ENCODE measurements around the gene SF1. TPM values are rescaled to one million over a fixed set of nuclear protein-coding genes. Genes with fewer than 3 reads are reported as not detected.

The SF1 gene
- total RNA-seq, 1 donor from 2014 or later: 278 TPM

- intact Hi-C loops (cut with DNase I): no loop called here
- Histone ChIP-seq H3K4me3 (no peak overlapping the region), H3K27ac (no peak overlapping the region), H3K9me3 (no peaks in the 10 kb centered on the region), H3K36me3 (no peaks in the 10 kb centered on the region), H3K27me3 (peaks cover 15% of the 10 kb centered on the region), H3K4me1 (peaks cover 9% of the 10 kb centered on the region)
- no peak for DNase-seq (ENCODE audit: extremely low spot score in 2 of 2)
- no peak for TF ChIP-seq POLR2AphosphoS5 (IDR thresholded peaks at IDR 0.05; ENCODE audit: insufficient read depth in 1 of 2, low read depth in 1 of 2)
- no peak for TF ChIP-seq POLR2A (IDR thresholded peaks at IDR 0.05)
- TF ChIP-seq, protein P1, sequence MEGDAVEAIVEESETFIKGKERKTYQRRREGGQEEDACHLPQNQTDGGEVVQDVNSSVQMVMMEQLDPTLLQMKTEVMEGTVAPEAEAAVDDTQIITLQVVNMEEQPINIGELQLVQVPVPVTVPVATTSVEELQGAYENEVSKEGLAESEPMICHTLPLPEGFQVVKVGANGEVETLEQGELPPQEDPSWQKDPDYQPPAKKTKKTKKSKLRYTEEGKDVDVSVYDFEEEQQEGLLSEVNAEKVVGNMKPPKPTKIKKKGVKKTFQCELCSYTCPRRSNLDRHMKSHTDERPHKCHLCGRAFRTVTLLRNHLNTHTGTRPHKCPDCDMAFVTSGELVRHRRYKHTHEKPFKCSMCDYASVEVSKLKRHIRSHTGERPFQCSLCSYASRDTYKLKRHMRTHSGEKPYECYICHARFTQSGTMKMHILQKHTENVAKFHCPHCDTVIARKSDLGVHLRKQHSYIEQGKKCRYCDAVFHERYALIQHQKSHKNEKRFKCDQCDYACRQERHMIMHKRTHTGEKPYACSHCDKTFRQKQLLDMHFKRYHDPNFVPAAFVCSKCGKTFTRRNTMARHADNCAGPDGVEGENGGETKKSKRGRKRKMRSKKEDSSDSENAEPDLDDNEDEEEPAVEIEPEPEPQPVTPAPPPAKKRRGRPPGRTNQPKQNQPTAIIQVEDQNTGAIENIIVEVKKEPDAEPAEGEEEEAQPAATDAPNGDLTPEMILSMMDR (IDR thresholded peaks at IDR 0.05): no peak
Measured at GRCh38 chr11:64714666-64715065, 63.7 kb downstream of the SF1 start.

Other genes with a start within 250 kb of the SF1 start
- 0.25 TPM for gene SLC22A11, start 222.6 kb downstream of the SF1 start, total RNA-seq
- gene SLC22A12, start 187.3 kb downstream of the SF1 start, total RNA-seq: not detected
- gene NRXN2, start 55.3 kb downstream of the SF1 start, total RNA-seq: 16.9 TPM
- 27.5 TPM for gene RASGRP2, start 34.4 kb downstream of the SF1 start, total RNA-seq
- gene PYGM, start 18.6 kb downstream of the SF1 start, total RNA-seq: 0.98 TPM
- gene MAP4K2, start 24.7 kb upstream of the SF1 start, total RNA-seq: 20.6 TPM
- gene MEN1, start 32.0 kb upstream of the SF1 start, total RNA-seq: 27.0 TPM
- 13.0 TPM for gene CDC42BPG, start 66.1 kb upstream of the SF1 start, total RNA-seq
- gene EHD1, start 100.1 kb upstream of the SF1 start, total RNA-seq: 61.6 TPM
- 27.0 TPM for gene ATG2A, start 138.7 kb upstream of the SF1 start, total RNA-seq
- 16.9 TPM for gene PPP2R5B, start 146.1 kb upstream of the SF1 start, total RNA-seq
- gene GPHA2, start 157.4 kb upstream of the SF1 start, total RNA-seq: not detected
- gene MAJIN, start 193.6 kb upstream of the SF1 start, total RNA-seq: not detected
- gene BATF2, start 218.4 kb upstream of the SF1 start, total RNA-seq: not detected
- 112 TPM for gene ARL2, start 235.6 kb upstream of the SF1 start, total RNA-seq
- 24.1 TPM for gene SNX15, start 248.9 kb upstream of the SF1 start, total RNA-seq

Measured in vagina (tissue), 2 donors.